ENCODE measurements around the gene BBS9. TPM values are rescaled to one million over a fixed set of nuclear protein-coding genes. Genes with fewer than 3 reads are reported as not detected.

Gene BBS9
- total and polyA plus RNA-seq, 8 donors, result 2.6 to 10.8 (median 6.0) TPM

DNA sequence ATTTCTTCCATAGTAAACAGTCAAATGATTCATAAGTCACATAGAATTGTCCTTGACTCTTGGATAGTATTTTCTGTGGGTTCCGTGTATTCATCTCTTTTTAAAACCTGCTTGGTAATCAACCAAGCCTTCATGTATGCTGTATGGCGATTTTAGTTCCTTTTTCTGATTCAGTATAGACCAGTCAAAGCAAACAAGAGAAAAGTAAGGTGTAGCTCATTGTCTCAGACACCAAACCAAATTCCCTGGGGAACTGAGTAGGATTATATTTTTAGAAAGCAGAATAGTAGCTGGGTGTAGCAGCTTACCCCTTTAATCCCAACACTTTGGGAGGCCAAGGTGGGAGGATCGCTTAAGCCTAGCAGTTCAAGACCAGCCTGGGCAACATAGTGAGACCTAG lies 240.5 kb downstream of the BBS9 start:
- Histone ChIP-seq H3K9me3 (no peaks in the 10 kb centered on the region), H3K4me3 (no peak overlapping the region), H3K27ac (no peak overlapping the region), H3K36me3 (no peaks in the 10 kb centered on the region), H3K27me3 (no peaks in the 10 kb centered on the region), H3K4me1 (no peaks in the 10 kb centered on the region)
- ATAC-seq (no peak), FAIRE-seq (no peak), DNase-seq (no peak)
- intact Hi-C loops (cut with DNase I), result no loop called here
- WGBS, 2 donors, result 92% methylated on average over 3 of the region's 3 CpGs
- no peak for TF ChIP-seq CTCF (IDR thresholded peaks at IDR 0.05)

- Histone ChIP-seq H3K4me1 (no peaks in the 10 kb centered on the region), H3K4me3 (no peak overlapping the region), H3K9me3 (no peaks in the 10 kb centered on the region), H3K27me3 (no peaks in the 10 kb centered on the region), H3K36me3 (no peaks in the 10 kb centered on the region), H3K27ac (no peak overlapping the region)
- intact Hi-C loops (cut with DNase I), result no loop called here
- WGBS, 2 donors, result 85 to 95% methylated on average over 3 of the region's 3 CpGs
- DNase-seq, result no peak
- ATAC-seq, result no peak
- FAIRE-seq, result no peak
- no peak for TF ChIP-seq CTCF (IDR thresholded peaks at IDR 0.05)
Measured at GRCh38 chr7:33373195-33373594, 243.8 kb downstream of the BBS9 start.

GRCh38 chr7:33379891-33380525 lies 250.6 kb downstream of the BBS9 start:
- no peak overlapping the region for H3K4me3 ChIP-seq
- H3K9me3 ChIP-seq, result no peaks in the 10 kb centered on the region
- WGBS, 2 donors, result 92% methylated on average over 4 of the region's 4 CpGs
- FAIRE-seq (no peak), ATAC-seq (no peak), DNase-seq (peak in 2 of 6 donors; percentile 12 to 30)
- H3K4me1 ChIP-seq, result no peaks in the 10 kb centered on the region
- intact Hi-C loops (cut with DNase I), result no loop called here
- H3K36me3 ChIP-seq, result peaks cover 0 to 6% (median 0%) of the 10 kb centered on the region in 3 donors
- TF ChIP-seq CTCF (IDR thresholded peaks at IDR 0.05), result no peak
- no peaks in the 10 kb centered on the region for H3K27me3 ChIP-seq
- no peak overlapping the region for H3K27ac ChIP-seq

- H3K27ac ChIP-seq, result no peak overlapping the region
- WGBS, 2 donors, result 90 to 92% methylated on average over 3 of the region's 3 CpGs
- H3K36me3 ChIP-seq, result no peaks in the 10 kb centered on the region
- intact Hi-C loops (cut with DNase I), result no loop called here
- H3K27me3 ChIP-seq, result no peaks in the 10 kb centered on the region
- ATAC-seq, result no peak
- H3K4me3 ChIP-seq, result no peak overlapping the region
- H3K4me1 ChIP-seq, result no peaks in the 10 kb centered on the region
- no peak for FAIRE-seq
- TF ChIP-seq CTCF (IDR thresholded peaks at IDR 0.05), result no peak
- no peak for DNase-seq
- H3K9me3 ChIP-seq, result no peaks in the 10 kb centered on the region
Measured at GRCh38 chr7:33388332-33388731, 259.0 kb downstream of the BBS9 start.

DNA sequence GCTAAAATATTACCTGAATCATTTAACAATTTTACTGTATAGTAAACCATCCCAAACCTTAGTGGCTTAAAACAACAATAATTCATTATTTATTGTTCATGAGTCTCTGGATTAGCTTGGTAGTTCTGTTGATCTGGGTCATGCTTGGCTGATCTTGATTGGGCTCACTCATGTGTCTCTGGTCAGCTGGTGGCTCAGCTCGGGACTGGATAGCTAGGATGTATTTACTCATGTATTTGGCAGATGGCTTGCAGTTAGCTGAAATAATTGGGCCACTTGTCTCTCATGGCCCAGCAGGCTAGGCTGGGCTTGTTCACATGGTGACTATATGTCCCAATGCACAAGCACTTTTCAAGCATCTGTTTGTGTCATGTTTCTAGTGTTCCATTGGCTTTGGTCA lies 262.8 kb downstream of the BBS9 start:
- no peak for TF ChIP-seq CTCF (IDR thresholded peaks at IDR 0.05)
- Histone ChIP-seq H3K9me3 (no peaks in the 10 kb centered on the region), H3K36me3 (no peaks in the 10 kb centered on the region), H3K27ac (no peak overlapping the region), H3K4me1 (no peaks in the 10 kb centered on the region), H3K27me3 (no peaks in the 10 kb centered on the region), H3K4me3 (no peak overlapping the region)
- WGBS, 2 donors, result 67 to 75% methylated on average over 1 of the region's 1 CpG
- no peak for DNase-seq
- no peak for FAIRE-seq
- intact Hi-C loops (cut with DNase I), result no loop called here
- no peak for ATAC-seq

All from pancreas (tissue), 10 donors.